Heart right ventricle (tissue), 16 donors: Measurements from ENCODE around the gene AK4. TPM values are rescaled to one million over a fixed set of nuclear protein-coding genes. Genes with fewer than 3 reads are reported as not detected.
"Not testable (repeated sequence)": the region's sequence is repeated elsewhere in the genome, so short reads cannot be mapped to it uniquely, and the experiment has no call there.

ENCODE experiments used
- ATAC-seq, 8 donors: fragments of 200-7000 bp; cut with Tn5 transposase; one replicate each; pipeline ENCODE4 v1.9.1; 2020; ENCODE audit warnings: mild to moderate bottlenecking in 8 of 8, moderate library complexity in 8 of 8, moderate number of reproducible peaks in 1 of 8
- DNase-seq, 2 donors: peaks; one replicate each; pipeline ENCODE4 v3.0.0-alpha.2; 2020
- H3K27ac ChIP-seq, 10 donors: fragments of 200-600 bp; sonication (generic) in 2 of 10; one replicate each; pipeline versions ENCODE4 v1.5.0 to v1.8.0; 2020 to 2022; ENCODE audit warnings: mild to moderate bottlenecking in 3 of 10
- H3K27me3 ChIP-seq, 7 donors: fragments of 200-600 bp; one replicate each; pipeline ENCODE4 v1.8.0; 2021 to 2022; ENCODE audit warnings: mild to moderate bottlenecking in 2 of 7
- H3K36me3 ChIP-seq, 9 donors: fragments of 200-600 bp; sonication (generic) in 1 of 9; one replicate each; pipeline versions ENCODE4 v1.5.0 to v1.8.0; 2020 to 2022; ENCODE audit warnings: mild to moderate bottlenecking in 2 of 9
- H3K4me1 ChIP-seq, 9 donors: fragments of 200-600 bp; sonication (generic) in 1 of 9; one replicate each; pipeline versions ENCODE4 v1.5.0 to v1.8.0; 2020 to 2022; ENCODE audit warnings: mild to moderate bottlenecking in 4 of 9
- H3K4me3 ChIP-seq, 10 donors: fragments of 200-600 bp; sonication (generic) in 2 of 10; one replicate each; pipeline versions ENCODE4 v1.5.0 to v1.8.0; 2020 to 2022; ENCODE audit warnings: mild to moderate bottlenecking in 7 of 10, moderate library complexity in 2 of 10
- H3K9me3 ChIP-seq, 11 donors: fragments of 200-600 bp in 10 of 11; sonication (generic) in 2 of 11; one replicate each; pipeline versions ENCODE4 v1.5.0 to v1.8.0; 2013 to 2022; ENCODE audit warnings: mild to moderate bottlenecking in 2 of 11, control low read depth in 1 of 11, moderate library complexity in 1 of 11
- CTCF ChIP-seq, 9 donors: fragments of 200-600 bp; sonication (generic) in 2 of 9; IDR thresholded peaks; one replicate each; pipeline versions ENCODE4 v1.5.0 to v1.8.0; 2021 to 2022; ENCODE audit warnings: antibody characterized with exemption in 9 of 9, mild to moderate bottlenecking in 5 of 9, moderate library complexity in 1 of 9
- WGBS, 2 donors: extraction: QIAGEN DNeasy Blood & Tissue Kit; methylation state at CpG; one replicate each; pipeline ENCODE4 v1.1.7; 2013; ENCODE audit warnings: inconsistent platforms in 1 of 2; 5-methylcytosine and 5-hydroxymethylcytosine counted together
- intact Hi-C, 10 donors: fragments of 100-400 bp; cut with DNase I; formaldehyde crosslinking; loops; one replicate each; pipeline versions ENCODE4 v1.11.1 to v1.14.2; 2022
- polyA plus RNA-seq, 2 donors: library from polyadenylated mRNA; stranded (reverse); fragments of 200-250 nt; gene quantifications; one replicate each; pipeline ENCODE4 v1.2.3, GENCODE V29; 2013
- total RNA-seq, 10 donors: library from RNA; stranded (reverse); fragmentation: NEBNext Ultra II Directional in 3 of 10; extraction: Animal tissue kit (Norgen Biotek cat#: 25700) in 3 of 10; gene quantifications; one replicate each; pipeline versions ENCODE4 v1.2.1 to v1.2.4, GENCODE V29; 2021 to 2023
- donor health status: Arrhythmogenic right ventricular cardiomyopathy.
- donor health status: ischemic (EF 13 %, LVEDD 7.1; RV severe dilation, severe dysfunction).
- donor health status: healthy with polysubstance abuse.
- donor health status: DM: no; HTN: yes; CAD: no.
- donor health status: DM: no; HTN: no; CAD: no.
- donor health status: ischemic (EF 25% LVEDD 6.9; RV normal size, moderate dysfunction).
- donor health status: ischemic (EF 25% LVEDD 5.7; RV mildly dilated, moderate dysfunction).
- donor health status: healthy.
- donor health status: DM: yes; HTN: yes; CAD: no.
- donor health status: Ischemic cardiomyopathy.
- donor health status: ischemic (EF 35%, LVEDD 5.7; RV mildly dilated, moderate dysfunction).
- donor health status: nonischemic (EF 11% LVEDD 7.7; RV severe dilation, severe dysfunction).
- donor health status: DM: yes; HTN: yes; CAD: no.
- donor health status: PGD.
- donor health status: ischemic (EF 29% LVEDD 5.4; RV normal size, mild dysfunction).
- donor health status: nonischemic (EF 23%, LVEDD 6.1; RV moderate dilation, normal function).

The AK4 gene
- total and polyA plus RNA-seq, 12 donors = 9.9 to 179 (median 142) TPM

DNA sequence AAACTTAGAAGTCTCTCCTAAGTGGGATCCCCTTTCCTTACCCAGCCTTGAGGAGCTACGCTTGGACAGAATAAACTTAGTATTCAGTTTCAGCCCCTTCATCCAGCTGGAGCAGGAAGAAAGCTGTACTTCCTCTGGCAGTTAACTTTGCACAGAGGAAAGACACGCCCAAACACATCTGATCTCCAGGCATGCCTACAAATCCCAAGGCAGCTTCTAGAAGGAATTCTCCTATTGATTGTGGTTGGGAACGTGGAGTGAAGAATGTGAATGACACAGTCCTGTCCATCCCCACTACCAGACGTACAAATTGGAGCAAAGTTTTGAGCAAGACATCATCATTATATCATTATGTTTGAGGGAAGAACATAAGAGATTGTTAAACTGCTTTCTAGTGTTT, 6.6 kb upstream of the AK4 start:
- H3K9me3 ChIP-seq = no peaks in the 10 kb centered on the region
- TF ChIP-seq CTCF (IDR thresholded peaks at IDR 0.05) = no peak
- peaks cover 0 to 14% (median 0%) of the 10 kb centered on the region in 9 donors for H3K4me1 ChIP-seq
- intact Hi-C loops = loop anchor here in 3 of 10 donors (10.0 kb wide), 2 partner anchors 63 to 77 kb away; no protein-coding TSS in a partner anchor
- H3K4me3 ChIP-seq = no peak overlapping the region
- H3K27me3 ChIP-seq = peaks cover 0 to 8% (median 0%) of the 10 kb centered on the region in 7 donors
- peak in 5 of 8 donors; percentile 44 to 73 (median 61) for ATAC-seq
- 39 to 45% methylated on average over 4 of the region's 4 CpGs for WGBS, 2 donors
- no peaks in the 10 kb centered on the region for H3K36me3 ChIP-seq
- DNase-seq = no peak
- H3K27ac ChIP-seq = no peak overlapping the region

DNA sequence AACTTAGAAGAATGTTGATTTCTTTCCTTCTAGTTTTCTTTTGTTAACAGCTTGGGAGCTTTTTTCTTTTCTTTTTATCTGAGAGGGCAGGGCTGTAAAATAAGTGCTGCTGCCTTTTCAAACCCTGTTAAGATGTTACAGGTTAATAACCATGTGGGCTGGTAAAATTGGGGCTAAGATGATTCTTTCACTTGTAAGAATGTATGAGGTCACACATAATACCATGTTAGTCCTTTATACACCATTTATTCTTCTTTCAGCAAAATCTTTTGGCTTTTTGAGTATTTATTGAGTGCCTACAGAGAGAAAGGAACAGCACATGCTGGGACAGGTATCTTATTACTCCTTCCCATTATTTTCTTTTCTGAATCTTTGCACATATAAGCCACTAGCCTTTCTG, 6.1 kb upstream of the AK4 start:
- peaks cover 0 to 17% (median 3%) of the 10 kb centered on the region in 9 donors for H3K4me1 ChIP-seq
- H3K36me3 ChIP-seq = no peaks in the 10 kb centered on the region
- H3K27ac ChIP-seq = no peak overlapping the region
- no peak for TF ChIP-seq CTCF (IDR thresholded peaks at IDR 0.05)
- peaks cover 0 to 13% (median 0%) of the 10 kb centered on the region in 7 donors for H3K27me3 ChIP-seq
- H3K4me3 ChIP-seq = no peak overlapping the region
- DNase-seq = no peak
- intact Hi-C loops = loop anchor here in 4 of 10 donors (2.0 to 10.0 kb wide), 3 partner anchors 55 to 77 kb away; no protein-coding TSS in a partner anchor
- ATAC-seq = no peak
- no peaks in the 10 kb centered on the region for H3K9me3 ChIP-seq

DNA sequence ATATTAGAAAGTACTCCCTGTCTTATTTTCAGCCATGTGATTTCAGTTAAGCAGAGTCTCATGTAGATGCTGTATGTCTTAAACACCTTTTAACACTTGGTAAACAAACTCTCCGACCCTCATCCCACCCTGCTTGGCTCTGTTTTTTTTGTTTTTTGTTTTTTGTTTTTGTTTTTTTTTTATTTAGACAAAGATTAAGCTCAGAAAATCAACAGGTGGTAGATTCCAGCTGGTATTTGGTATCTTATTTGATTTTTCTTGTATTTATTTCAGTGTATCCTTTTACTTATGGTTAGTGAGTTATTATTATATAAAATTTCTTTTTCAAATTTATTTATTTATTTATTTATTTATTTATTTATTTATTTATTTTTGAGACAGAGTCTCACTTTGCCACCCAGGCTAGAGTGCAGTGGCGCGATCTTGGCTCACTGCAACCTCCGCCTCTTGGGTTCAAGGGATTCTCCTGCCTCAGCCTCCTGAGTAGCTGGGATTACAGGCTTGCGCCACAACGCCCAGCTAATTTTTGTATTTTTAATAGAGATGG, 4.8 kb upstream of the AK4 start:
- intact Hi-C loops = loop anchor here in 4 of 10 donors (2.0 to 10.0 kb wide), 3 partner anchors 54 to 78 kb away; no protein-coding TSS in a partner anchor
- 89 to 95% methylated on average over 6 of the region's 6 CpGs for WGBS, 2 donors
- not testable (repeated sequence) for ATAC-seq, DNase-seq, H3K27ac ChIP-seq, H3K36me3 ChIP-seq, H3K9me3 ChIP-seq, H3K4me3 ChIP-seq
- H3K27me3 ChIP-seq = peaks cover 0 to 19% (median 0%) of the 10 kb centered on the region in 7 donors
- H3K4me1 ChIP-seq = peaks cover 0 to 21% (median 6%) of the 10 kb centered on the region in 9 donors

- 17 to 18% methylated on average over 20 of the region's 20 CpGs for WGBS, 2 donors
- Histone ChIP-seq H3K27ac (peak overlapping the region in 9 of 10 donors; percentile 77 to 95 (median 89)), H3K4me1 (peaks cover 0 to 37% (median 18%) of the 10 kb centered on the region in 9 donors), H3K4me3 (peak overlapping the region; percentile 77 to 94 (median 86)), H3K27me3 (peaks cover 0 to 25% (median 0%) of the 10 kb centered on the region in 7 donors), H3K9me3 (no peaks in the 10 kb centered on the region), H3K36me3 (peaks cover 0 to 4% (median 0%) of the 10 kb centered on the region in 9 donors)
- DNase-seq (no peak), ATAC-seq (no peak)
- intact Hi-C loops = loop anchor here in 5 of 10 donors (2.0 to 10.0 kb wide), 5 partner anchors 35 to 82 kb away; no protein-coding TSS in a partner anchor
- no peak for TF ChIP-seq CTCF (IDR thresholded peaks at IDR 0.05)
Observed at GRCh38 chr1:65146908-65147423, 1.0 kb upstream of the AK4 start.
